DND-41 (cell line): Measurements from ENCODE around the gene SEMA5A.

Experiments used
- ATAC-seq: fragments of 200-7000 bp; cut with Tn5 transposase; 3 replicates; pipeline ENCODE4 v1.9.1; 2021; ENCODE audit warnings: low read depth; ENCODE audit not compliant: insufficient read depth
- DNase-seq: peaks from one replicate; pipeline ENCODE4 v3.0.0-alpha.2; 2020
- H2AFZ ChIP-seq: 2 replicates; pipeline ENCODE4 v1.6.0; 2012; ENCODE audit warnings: low read depth, low read length
- H3K27ac ChIP-seq: 2 replicates; pipeline ENCODE4 v1.5.1; 2012; ENCODE audit warnings: low read length, inconsistent platforms
- H3K27me3 ChIP-seq: fragments of 200-600 bp; sonication (generic); 2 replicates; pipeline ENCODE4 v1.6.0; 2012; ENCODE audit warnings: low read length, mild to moderate bottlenecking, inconsistent platforms; ENCODE audit not compliant: insufficient read depth, poor library complexity
- H3K36me3 ChIP-seq: 2 replicates; pipeline ENCODE4 v1.5.1; 2012; ENCODE audit warnings: low read length, inconsistent platforms; ENCODE audit not compliant: insufficient read depth
- H3K4me1 ChIP-seq: 2 replicates; pipeline ENCODE4 v1.5.1; 2012; ENCODE audit warnings: mild to moderate bottlenecking, low read length; ENCODE audit not compliant: insufficient read depth
- H3K4me2 ChIP-seq: 2 replicates; pipeline ENCODE4 v1.6.0; 2012; ENCODE audit warnings: mild to moderate bottlenecking, moderate library complexity, low read length, inconsistent platforms; ENCODE audit not compliant: insufficient read depth
- H3K4me3 ChIP-seq, 2 experiments: fragments of 200-600 bp in 1 of 2; shearing (Covaris generic) in 1 of 2; 2 replicates each; pipeline ENCODE4 v1.5.1; 2012 to 2016; ENCODE audit warnings: inconsistent platforms in 2 of 2, low read length in 2 of 2, mild to moderate bottlenecking in 2 of 2, low read depth in 1 of 2, moderate library complexity in 1 of 2
- H3K79me2 ChIP-seq: 2 replicates; pipeline ENCODE4 v1.6.0; 2012; ENCODE audit warnings: low read length, inconsistent platforms; ENCODE audit not compliant: insufficient read depth
- H3K9ac ChIP-seq: 2 replicates; pipeline ENCODE4 v1.6.0; 2012; ENCODE audit warnings: low read depth, mild to moderate bottlenecking, inconsistent platforms, low read length, moderate library complexity
- H3K9me3 ChIP-seq: 2 replicates; pipeline ENCODE4 v1.5.1; 2012; ENCODE audit warnings: low read length, moderate library complexity, mild to moderate bottlenecking, inconsistent platforms; ENCODE audit not compliant: insufficient read depth, severe bottlenecking
- H4K20me1 ChIP-seq: 2 replicates; pipeline ENCODE4 v1.6.0; 2012; ENCODE audit warnings: low read length; ENCODE audit not compliant: insufficient read depth
- CTCF ChIP-seq: IDR thresholded peaks from 2 replicates; pipeline ENCODE4 v1.5.1; 2012; ENCODE audit warnings: borderline replicate concordance, low read length, moderate library complexity, mild to moderate bottlenecking; ENCODE audit not compliant: poor library complexity, severe bottlenecking; ENCODE audit errors: extremely low read depth
- EZH2 ChIP-seq: IDR thresholded peaks from 3 replicates; pipeline ENCODE4 v1.6.1; 2012; ENCODE audit warnings: borderline replicate concordance, low read depth, mild to moderate bottlenecking, moderate library complexity, low read length, inconsistent platforms; ENCODE audit not compliant: severe bottlenecking

The SEMA5A gene

GRCh38 chr5:9444346-9444745, 101.5 kb downstream of the SEMA5A start:
- Histone ChIP-seq H3K27me3 (peaks cover 2% of the 10 kb centered on the region), H3K4me2 (no peak overlapping the region), H4K20me1 (no peaks in the 10 kb centered on the region), H3K4me1 (no peaks in the 10 kb centered on the region), H3K4me3 (no peak overlapping the region), H2AFZ (no peak overlapping the region), H3K9me3 (no peaks in the 10 kb centered on the region), H3K27ac (no peak overlapping the region), H3K9ac (no peak overlapping the region), H3K79me2 (no peaks in the 10 kb centered on the region), H3K36me3 (no peaks in the 10 kb centered on the region)
- TF ChIP-seq EZH2 (no peak), CTCF (no peak)
- DNase-seq (no peak), ATAC-seq (no peak)

GRCh38 chr5:9441610-9442009, 104.3 kb downstream of the SEMA5A start:
- H3K79me2 ChIP-seq, result no peaks in the 10 kb centered on the region
- no peaks in the 10 kb centered on the region for H3K36me3 ChIP-seq
- no peak overlapping the region for H3K4me2 ChIP-seq
- H2AFZ ChIP-seq, result no peak overlapping the region
- H3K27me3 ChIP-seq, result no peaks in the 10 kb centered on the region
- H3K4me3 ChIP-seq, result no peak overlapping the region
- H3K9me3 ChIP-seq, result no peaks in the 10 kb centered on the region
- ATAC-seq (no peak), DNase-seq (no peak)
- TF ChIP-seq CTCF, result no peak
- no peak for TF ChIP-seq EZH2
- H3K27ac ChIP-seq, result no peak overlapping the region
- H4K20me1 ChIP-seq, result no peaks in the 10 kb centered on the region
- no peaks in the 10 kb centered on the region for H3K4me1 ChIP-seq
- no peak overlapping the region for H3K9ac ChIP-seq

GRCh38 chr5:9440517-9440916, 105.4 kb downstream of the SEMA5A start:
- no peak for DNase-seq
- H3K36me3 ChIP-seq, result no peaks in the 10 kb centered on the region
- no peaks in the 10 kb centered on the region for H3K79me2 ChIP-seq
- H3K4me3 ChIP-seq, result no peak overlapping the region
- no peak for TF ChIP-seq CTCF
- no peak for TF ChIP-seq EZH2
- no peak overlapping the region for H3K9ac ChIP-seq
- H3K27me3 ChIP-seq, result no peaks in the 10 kb centered on the region
- no peaks in the 10 kb centered on the region for H3K4me1 ChIP-seq
- H3K4me2 ChIP-seq, result no peak overlapping the region
- H2AFZ ChIP-seq, result no peak overlapping the region
- H4K20me1 ChIP-seq, result no peaks in the 10 kb centered on the region
- ATAC-seq, result no peak
- H3K27ac ChIP-seq, result no peak overlapping the region
- H3K9me3 ChIP-seq, result no peaks in the 10 kb centered on the region
